ENCODE data around the gene KSR1.
"Not testable (repeated sequence)": the region's sequence is repeated elsewhere in the genome, so short reads cannot be mapped to it uniquely, and the experiment has no call there.

KSR1 gene

DNA sequence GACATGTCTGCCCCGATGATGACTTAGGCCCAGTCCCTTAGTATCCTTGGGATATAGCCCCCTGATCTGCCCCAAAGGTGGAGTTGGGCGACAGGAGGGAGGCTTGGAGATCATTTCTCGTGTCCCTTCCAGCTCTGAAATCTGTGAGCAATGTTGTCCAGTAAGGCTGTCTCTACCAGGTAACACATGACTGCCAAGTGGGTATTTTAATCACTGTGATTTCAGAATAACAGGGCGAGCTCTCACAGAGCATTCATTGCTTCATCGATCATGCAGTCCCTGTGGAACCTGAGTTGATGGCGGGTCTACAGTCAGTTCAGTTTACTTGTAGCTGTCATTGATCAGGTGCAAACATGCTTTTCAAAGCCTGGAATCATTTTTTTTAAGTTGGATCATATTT, 39.2 kb downstream of the KSR1 start:
- no peak overlapping the region for H3K27ac ChIP-seq
- no peak for TF ChIP-seq ZFX (IDR thresholded peaks at IDR 0.05; ENCODE audit: borderline replicate concordance)

GRCh38 chr17:27496005-27496404, 39.8 kb downstream of the KSR1 start:
- TF ChIP-seq, protein P1, sequence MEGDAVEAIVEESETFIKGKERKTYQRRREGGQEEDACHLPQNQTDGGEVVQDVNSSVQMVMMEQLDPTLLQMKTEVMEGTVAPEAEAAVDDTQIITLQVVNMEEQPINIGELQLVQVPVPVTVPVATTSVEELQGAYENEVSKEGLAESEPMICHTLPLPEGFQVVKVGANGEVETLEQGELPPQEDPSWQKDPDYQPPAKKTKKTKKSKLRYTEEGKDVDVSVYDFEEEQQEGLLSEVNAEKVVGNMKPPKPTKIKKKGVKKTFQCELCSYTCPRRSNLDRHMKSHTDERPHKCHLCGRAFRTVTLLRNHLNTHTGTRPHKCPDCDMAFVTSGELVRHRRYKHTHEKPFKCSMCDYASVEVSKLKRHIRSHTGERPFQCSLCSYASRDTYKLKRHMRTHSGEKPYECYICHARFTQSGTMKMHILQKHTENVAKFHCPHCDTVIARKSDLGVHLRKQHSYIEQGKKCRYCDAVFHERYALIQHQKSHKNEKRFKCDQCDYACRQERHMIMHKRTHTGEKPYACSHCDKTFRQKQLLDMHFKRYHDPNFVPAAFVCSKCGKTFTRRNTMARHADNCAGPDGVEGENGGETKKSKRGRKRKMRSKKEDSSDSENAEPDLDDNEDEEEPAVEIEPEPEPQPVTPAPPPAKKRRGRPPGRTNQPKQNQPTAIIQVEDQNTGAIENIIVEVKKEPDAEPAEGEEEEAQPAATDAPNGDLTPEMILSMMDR (IDR thresholded peaks at IDR 0.05), result no peak
- no peak for TF ChIP-seq ZFX (IDR thresholded peaks at IDR 0.05; ENCODE audit: borderline replicate concordance)
- no peak overlapping the region for H3K27ac ChIP-seq

DNA sequence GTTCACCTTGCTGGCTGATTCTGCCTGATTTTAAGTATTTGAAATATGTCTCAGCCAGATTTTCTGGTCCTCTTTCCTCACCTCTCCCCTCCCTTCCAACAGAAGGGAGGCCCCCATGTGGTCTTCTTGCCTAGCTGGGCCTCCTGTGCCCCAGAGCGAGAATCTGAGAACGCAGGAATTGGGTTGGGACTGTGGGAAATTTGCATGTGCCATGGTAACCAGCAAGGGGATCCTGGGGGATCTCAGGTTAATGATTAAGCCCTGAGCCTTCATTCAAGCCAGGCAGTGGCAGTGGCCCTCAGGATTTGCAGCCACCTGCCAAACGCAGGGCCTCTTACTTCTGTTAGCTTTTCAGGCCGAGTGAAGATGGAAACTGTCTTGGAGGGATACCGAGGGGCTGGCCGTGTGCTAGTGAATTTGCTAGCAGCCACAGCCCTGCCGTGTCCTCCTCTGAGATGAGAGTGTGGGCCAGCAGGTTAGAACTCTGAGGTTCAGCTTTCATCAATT, 40.2 kb downstream of the KSR1 start:
- TF ChIP-seq, protein P1 (IDR thresholded peaks at IDR 0.05), result no peak
- TF ChIP-seq ZFX (IDR thresholded peaks at IDR 0.05; ENCODE audit: borderline replicate concordance), result no peak
- H3K27ac ChIP-seq, result 0 out of 2 replicates have a peak overlapping the region, but pooled peaks have one; percentile 10

DNA sequence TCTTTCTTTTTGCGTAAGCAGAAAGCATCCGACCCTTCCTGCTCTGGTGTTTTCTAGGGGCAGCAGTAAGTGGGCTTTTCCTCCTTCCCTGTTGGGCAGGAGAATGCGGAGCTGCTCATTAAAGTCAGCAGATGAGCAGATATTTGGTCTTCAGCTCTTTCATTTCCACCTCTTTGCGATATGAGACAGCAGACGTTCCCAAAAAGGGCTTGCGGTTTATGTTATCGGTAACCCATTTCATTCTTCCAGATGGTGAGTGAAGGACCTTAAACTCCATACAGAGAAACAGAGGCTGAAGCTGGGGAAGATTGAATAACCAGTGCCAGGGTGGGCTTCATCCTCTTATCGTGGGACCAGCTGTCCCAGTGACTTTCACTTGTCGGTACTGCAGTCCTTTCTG, 40.7 kb downstream of the KSR1 start:
- 0 out of 2 replicates have a peak overlapping the region, but pooled peaks have one; percentile 10 for H3K27ac ChIP-seq
- no peak for TF ChIP-seq ZFX (IDR thresholded peaks at IDR 0.05; ENCODE audit: borderline replicate concordance)
- TF ChIP-seq, protein P1 (IDR thresholded peaks at IDR 0.05), result no peak

- H3K27ac ChIP-seq, result no peak overlapping the region
- TF ChIP-seq, protein P1 (IDR thresholded peaks at IDR 0.05), result no peak
- no peak for TF ChIP-seq ZFX (IDR thresholded peaks at IDR 0.05; ENCODE audit: borderline replicate concordance)
Measured at GRCh38 chr17:27497696-27498095, 41.4 kb downstream of the KSR1 start.

DNA sequence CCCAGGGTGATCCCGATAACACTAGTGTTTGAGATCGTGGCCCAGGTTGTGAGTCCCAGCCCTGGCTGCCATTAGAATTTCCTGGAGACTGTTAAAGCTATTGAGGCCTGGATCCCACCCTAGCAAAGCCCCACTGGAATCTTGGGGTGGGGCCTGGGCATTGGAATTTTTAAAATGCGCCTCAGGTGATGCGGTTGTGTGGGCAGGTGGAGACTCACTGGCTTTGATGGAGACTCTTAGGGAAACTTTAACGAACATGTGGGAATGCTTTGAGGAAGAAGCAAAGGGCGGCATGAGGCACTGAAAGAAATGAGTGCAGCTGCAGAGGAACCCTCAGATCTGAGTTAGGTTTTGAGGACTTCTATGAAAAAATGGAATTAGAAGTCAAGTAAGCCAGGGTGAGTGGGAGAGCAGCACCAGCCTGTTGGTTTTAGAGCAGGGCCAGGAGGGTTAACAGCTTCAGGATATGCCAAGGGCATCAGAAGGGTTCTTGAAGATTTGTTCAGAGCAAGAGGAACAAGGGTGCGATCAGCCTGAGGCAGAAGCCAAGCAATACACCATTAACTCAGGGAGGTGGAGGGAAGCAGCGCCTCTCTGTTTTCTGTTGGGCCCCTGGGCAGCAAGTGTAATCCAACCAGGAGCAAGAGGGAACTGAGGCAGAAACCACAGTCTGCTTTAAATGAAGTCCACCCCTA, 42.5 kb downstream of the KSR1 start:
- TF ChIP-seq, protein P1 (IDR thresholded peaks at IDR 0.05), result no peak
- TF ChIP-seq ZFX (IDR thresholded peaks at IDR 0.05; ENCODE audit: borderline replicate concordance), result no peak

GRCh38 chr17:27499451-27500265, 43.4 kb downstream of the KSR1 start:
- H3K27ac ChIP-seq, result no peak overlapping the region
- no peak for TF ChIP-seq ZFX (IDR thresholded peaks at IDR 0.05; ENCODE audit: borderline replicate concordance)
- TF ChIP-seq, protein P1 (IDR thresholded peaks at IDR 0.05), result no peak

More for the DNA sequence above, 42.5 kb downstream of the KSR1 start:
- no peak overlapping the region for H3K27ac ChIP-seq

- not testable (repeated sequence) for H3K27ac ChIP-seq
Measured at GRCh38 chr17:27501338-27501737, 45.1 kb downstream of the KSR1 start.

Data from 22Rv1 (cell line).